UCSD-AML1 (cell line): Measurements from ENCODE around the gene SETD7.
A peak's percentile ranks its signal among the peaks of the same experiment; 100 is the strongest.

Experiments used
- DNase-seq: peaks from one replicate; lab custom pipeline; 2025; ENCODE audit not compliant: unreplicated experiment; lab: John Stamatoyannopoulos, UW

The SETD7 gene

DNA sequence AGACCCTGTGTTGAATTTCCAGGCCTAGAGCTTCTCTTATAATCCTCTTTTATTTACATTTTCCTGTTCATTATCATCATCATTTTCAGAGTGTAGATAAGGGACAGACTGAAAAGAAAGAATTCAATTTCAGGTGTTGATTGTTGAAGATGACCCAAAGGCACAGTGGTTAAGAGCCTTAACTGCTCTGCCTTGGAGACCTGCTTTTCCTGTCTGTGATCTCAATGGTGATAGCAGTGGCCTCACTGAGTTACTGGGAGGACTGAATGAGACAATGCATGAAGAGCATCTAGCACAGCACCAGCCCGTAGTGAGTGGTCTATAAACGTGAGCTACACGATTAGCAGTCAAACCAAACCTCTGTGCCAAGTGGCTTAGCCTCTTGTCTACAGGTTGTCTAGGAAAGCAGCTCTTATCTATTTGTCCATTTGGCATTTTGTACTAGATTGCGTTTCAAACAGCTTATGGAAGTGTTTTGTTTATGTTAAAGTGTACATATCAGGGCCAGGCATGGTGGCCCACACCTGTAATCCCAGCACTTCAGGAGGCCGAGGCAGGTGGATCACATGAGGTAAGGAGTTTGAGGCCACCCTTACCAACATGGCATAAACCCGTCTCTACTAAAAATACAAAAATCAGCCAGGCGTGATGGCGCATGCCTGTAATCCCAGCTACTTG is 41.5 kb downstream of the SETD7 start:
- no peak for DNase-seq

DNA sequence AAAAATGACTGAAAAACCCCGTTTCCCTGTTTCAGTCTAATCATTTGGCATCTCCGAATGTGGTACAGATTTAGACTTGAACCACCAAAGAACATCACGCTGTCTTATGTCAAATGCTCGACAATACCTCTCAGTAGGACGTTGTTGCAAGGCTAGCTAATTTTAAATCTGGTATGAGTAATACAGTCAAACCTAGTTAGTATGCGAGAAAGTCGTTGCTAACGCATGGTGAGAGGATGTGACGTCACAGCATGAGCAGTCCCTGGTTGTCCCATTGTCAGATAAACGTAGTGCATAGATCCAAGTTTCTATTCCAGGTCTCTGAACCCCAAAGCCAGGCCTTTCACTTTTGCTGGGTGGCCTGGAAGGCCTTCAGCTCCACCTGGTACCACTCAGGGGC is 44.7 kb downstream of the SETD7 start:
- no peak for DNase-seq

DNA sequence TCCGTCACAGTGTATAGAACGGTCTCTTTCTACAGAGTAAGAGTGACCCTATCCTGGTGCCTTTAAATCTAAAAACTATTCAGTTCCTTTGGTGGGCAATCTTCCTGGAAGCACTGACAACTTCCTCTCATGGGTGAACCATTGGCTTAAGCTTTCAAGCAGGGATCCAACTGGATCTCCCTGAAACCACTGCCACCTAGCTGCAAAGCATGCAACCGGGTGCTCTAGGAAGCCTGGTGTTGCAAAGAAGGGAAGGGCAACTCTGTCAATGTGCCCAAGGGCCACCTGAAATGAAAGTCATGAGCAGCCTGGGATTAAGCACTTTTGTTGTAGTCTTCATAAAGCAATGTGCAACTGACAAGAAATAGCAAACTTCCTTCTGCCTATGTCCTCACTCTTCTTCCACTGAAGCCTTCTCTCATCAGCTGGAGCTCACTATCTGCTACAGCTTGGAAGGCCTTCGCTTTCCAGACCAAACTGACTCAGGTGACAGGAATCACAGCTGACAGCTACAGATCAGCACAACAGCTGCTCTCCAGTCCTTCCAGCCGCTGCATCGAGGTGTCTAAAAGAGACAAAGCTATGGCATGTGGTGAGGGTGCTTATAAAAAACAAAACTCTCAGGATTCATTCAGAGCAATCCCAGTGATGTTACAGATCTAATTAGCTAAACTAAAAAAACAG is 46.1 kb downstream of the SETD7 start:
- DNase-seq = peak; percentile 35

DNA sequence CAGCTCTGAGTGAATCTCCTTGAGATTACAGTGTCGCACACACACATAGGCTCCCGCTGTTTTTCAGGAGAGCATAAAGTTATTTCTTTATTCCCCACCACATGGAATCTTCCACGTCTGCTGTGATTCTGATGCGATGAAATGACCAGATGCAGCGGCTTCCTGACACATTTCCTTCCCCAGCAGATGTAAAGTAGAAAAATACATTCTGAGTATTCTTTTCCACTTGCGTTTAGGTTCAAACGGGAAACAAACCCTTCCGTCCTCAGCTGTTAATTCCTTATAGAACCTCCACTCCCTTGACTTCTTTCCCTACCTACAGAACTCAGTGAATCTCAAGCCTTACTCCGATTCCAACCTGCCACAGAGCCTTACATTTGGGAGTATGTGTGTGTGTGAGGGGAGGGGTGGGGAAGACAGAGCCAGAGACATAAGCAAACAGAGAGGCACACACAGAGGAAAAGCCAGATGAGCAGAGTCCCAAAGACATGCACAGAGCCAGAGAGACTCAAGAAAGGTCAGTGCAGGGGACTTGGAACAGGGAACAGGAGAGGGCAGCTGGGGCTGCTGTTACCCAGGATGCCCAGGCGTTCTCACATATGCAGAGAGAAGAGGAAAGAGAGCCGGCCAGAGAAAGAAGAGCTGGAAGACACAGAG is 47.3 kb downstream of the SETD7 start:
- no peak for DNase-seq

- DNase-seq = no peak
These were observed 49.2 kb downstream of the SETD7 start for GRCh38 chr4:139506774-139507173.

DNA sequence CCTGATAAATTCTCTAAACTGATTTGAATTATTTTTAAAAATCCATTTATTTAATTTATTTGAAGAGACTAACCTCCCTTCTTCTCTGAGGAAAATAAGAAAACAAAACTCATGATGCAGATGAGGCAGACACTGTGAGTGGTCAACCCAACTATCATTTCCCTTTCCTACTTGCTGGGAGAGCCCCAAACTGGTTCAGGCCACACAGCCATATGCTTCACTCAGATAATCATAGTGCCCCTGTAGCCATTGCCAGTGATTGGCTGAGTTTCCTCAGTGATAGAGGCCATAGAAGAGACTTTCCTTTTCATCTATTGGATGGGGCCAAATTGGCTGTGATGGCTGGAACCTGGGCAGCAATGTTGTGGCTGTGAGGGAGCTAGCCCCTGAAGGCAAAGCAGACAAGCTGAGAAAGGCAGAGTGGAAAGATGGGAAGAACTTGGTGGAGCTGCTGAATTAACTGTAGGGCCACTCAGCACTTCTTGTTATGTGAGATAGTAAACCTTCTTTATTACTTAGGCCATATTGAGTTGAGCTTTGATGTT is 52.3 kb downstream of the SETD7 start:
- DNase-seq = no peak

GRCh38 chr4:139501927-139502899 is 53.8 kb downstream of the SETD7 start:
- peak; percentile 26 for DNase-seq

GRCh38 chr4:139501527-139501926 is 54.5 kb downstream of the SETD7 start:
- no peak for DNase-seq

DNA sequence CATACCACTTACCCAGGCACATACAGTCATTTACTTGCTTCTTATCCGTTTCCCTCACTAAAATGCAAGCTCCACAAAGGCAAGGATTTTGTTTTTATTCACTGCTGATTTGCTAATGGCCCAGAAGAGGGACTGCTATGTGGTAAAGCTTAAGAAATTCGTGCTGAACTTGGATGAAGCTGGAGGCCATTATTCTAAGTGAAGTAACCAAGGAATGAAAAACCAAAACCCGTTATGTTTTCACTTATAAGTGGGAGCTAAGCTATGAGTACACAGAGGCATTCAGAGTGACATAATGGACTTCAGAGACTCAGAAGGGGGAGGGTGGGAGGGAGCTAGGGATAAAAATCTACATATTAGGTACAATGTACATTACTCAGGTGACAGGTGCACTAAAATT is 54.9 kb downstream of the SETD7 start:
- DNase-seq = no peak

- no peak for DNase-seq
These were observed 56.8 kb downstream of the SETD7 start for GRCh38 chr4:139499186-139499585.

GRCh38 chr4:139493176-139493575 is 62.8 kb downstream of the SETD7 start:
- DNase-seq = no peak

DNA sequence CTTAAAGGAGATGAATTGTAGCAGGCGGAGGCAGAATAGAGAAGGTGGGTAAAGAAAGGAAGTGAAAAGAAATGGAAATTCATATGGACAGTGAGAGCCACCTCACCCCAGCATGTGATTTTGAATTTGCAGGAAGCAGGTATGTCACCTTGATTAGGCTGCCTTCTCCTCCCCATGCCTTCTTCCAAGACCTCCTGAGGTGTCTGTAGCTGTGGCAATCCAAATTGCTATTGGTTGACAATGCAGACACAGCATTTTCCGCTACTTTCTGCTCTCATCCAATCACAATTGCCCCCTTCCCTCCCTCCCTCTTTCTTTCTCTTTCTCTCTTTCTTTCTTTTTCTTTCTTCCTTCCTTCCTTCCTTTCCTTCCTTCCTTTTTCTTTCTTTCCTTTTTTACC is 63.6 kb downstream of the SETD7 start:
- DNase-seq = no peak

DNA sequence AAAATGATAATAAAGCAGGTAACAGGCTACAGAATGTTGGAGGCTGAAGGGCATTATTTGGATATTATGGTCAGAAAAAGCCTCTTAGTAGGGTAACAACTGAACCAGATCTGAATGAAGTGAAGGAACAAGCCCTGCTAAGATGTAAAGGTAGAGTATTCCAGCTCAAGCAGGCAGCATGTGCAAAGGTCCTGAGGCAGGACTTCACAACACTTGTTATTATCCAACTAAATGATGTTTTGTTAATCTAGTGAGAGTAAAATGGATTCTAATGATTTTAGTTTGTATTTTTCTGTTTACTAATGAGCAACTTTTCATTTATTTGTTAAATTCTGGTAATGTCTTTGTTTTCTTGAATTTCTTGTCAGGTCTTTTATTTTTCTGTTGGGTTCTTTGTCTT is 66.4 kb downstream of the SETD7 start:
- DNase-seq = no peak

GRCh38 chr4:139488442-139488841 is 67.6 kb downstream of the SETD7 start:
- no peak for DNase-seq

GRCh38 chr4:139484783-139485311 is 71.2 kb downstream of the SETD7 start:
- no peak for DNase-seq

DNA sequence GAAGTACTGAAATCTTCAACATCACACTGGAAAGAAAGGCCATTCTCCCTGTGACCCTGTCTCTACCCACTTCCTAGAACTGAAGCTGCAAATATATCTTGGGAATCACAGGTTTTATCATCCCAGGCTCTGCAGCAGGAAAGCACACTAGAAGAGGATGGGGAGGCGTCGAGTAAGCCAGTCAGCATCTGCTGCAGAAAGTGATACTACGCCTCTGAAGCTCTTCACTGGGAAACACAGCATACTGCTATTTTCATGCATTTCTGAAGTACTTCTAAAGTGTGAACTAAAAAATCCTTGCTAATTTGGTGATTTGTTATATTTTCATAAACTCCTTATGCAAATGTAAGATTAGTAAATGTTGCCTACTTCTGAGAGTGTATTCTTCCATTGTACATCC is 73.0 kb downstream of the SETD7 start:
- DNase-seq = no peak

- no peak for DNase-seq
These were observed 74.6 kb downstream of the SETD7 start for GRCh38 chr4:139481465-139481864.

GRCh38 chr4:139476363-139476762 is 79.7 kb downstream of the SETD7 start:
- DNase-seq = no peak

GRCh38 chr4:139472852-139473251 is 83.2 kb downstream of the SETD7 start:
- DNase-seq = no peak

DNA sequence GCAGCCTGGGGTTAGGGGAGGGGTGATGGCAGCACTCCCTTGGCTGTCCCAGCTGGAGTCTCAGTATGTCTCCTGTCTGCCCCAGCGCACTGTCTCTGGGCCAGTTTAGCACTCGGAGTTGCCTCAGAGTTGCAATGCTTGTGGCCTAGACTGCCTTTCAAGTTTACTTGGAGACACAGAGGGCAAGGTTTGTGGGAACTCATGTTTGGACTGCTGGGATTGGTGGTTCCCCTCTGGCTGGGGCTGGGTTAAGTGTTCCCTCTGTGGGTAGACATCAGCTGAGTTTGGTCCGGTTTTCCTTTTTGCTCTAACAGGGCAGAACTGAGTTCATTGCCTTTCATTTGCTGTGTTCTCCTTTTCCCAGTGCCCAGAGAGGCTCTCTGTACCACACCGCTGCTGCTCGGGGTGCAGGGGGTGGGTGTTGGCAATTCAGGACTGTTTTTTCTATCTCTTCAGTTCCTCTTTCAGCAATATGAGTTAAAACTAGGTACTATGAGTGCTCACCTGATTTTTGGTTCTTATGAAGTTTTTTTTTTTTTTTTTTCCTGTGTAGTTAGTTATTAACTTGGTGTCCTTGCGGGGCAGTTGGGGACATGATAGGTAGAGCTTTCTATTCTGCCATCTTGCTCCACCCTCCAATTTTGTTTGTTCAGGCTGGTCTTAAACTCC is 84.9 kb downstream of the SETD7 start:
- no peak for DNase-seq
